Panc1 (cell line): ENCODE data around the gene TREML1.

Source experiments
- POLR2AphosphoS5 ChIP-seq: IDR thresholded peaks from 2 replicates; pipeline ENCODE4 v1.6.1; 2012; ENCODE audit warnings: mild to moderate bottlenecking, low read depth, low read length, moderate library complexity
- TF ChIP-seq, protein P1 (sequence below): fragments of 450-650 bp; IDR thresholded peaks from 2 replicates; pipeline ENCODE4 v1.5.1; 2017; ENCODE audit warnings: mild to moderate bottlenecking

DNA sequence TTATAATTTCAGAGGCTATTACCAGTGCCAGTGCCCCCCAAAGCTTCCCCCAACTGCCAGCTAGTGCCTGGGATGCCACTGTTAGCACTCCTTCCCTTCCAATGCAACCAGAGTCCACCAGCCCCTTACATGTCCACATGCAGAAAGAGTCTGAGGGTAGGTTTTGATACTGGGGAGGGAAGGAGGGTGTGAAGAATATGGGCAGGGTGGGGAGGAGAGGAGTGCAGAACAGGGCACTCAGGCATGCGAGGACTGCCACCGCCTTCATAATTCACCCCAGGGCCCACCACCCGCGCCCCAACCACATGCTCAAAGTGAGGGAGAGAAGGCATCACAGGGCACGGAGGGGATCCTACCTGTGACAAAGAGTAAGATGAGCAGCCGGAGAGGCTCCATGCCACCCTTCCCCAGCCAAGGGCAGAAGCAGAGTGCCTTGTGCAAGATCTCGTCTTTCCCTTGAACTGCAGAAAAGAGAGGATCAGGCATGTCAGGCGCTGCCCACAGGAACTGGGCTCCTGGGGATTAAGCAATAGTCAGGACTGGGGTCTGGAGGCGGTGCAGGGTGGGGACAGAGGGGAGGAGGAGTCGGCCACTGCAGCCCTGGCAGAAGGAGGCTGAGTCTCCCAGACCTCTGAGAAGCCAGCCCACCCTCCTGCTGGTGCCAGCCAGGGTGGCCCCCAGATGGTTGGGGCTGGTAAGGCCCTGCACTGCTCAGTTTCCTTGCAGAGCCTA, 8.7 kb upstream of the TREML1 start, which contains the start of gene TREM2:
- TF ChIP-seq, protein P1, sequence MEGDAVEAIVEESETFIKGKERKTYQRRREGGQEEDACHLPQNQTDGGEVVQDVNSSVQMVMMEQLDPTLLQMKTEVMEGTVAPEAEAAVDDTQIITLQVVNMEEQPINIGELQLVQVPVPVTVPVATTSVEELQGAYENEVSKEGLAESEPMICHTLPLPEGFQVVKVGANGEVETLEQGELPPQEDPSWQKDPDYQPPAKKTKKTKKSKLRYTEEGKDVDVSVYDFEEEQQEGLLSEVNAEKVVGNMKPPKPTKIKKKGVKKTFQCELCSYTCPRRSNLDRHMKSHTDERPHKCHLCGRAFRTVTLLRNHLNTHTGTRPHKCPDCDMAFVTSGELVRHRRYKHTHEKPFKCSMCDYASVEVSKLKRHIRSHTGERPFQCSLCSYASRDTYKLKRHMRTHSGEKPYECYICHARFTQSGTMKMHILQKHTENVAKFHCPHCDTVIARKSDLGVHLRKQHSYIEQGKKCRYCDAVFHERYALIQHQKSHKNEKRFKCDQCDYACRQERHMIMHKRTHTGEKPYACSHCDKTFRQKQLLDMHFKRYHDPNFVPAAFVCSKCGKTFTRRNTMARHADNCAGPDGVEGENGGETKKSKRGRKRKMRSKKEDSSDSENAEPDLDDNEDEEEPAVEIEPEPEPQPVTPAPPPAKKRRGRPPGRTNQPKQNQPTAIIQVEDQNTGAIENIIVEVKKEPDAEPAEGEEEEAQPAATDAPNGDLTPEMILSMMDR: no peak
- no peak for TF ChIP-seq POLR2AphosphoS5
